ENCODE measurements around the gene ARMC7.

GRCh38 chr17:75178453-75178852 is 68.7 kb downstream of the ARMC7 start:
- TF ChIP-seq POLR2AphosphoS5 (IDR thresholded peaks at IDR 0.05) (no peak), CTCF (IDR thresholded peaks at IDR 0.05) (no peak), EP300 (IDR thresholded peaks at IDR 0.05) (no peak), POLR2A (IDR thresholded peaks at IDR 0.05) (no peak)

All from sigmoid colon (tissue), 4 donors.